GM23248 (cell line): ENCODE measurements around the gene GPC1. TPM values are rescaled to one million over a fixed set of nuclear protein-coding genes. Genes with fewer than 3 reads are reported as not detected.

ENCODE experiments used
- DNase-seq: peaks from one replicate; pipeline ENCODE4 v3.0.0-alpha.2; 2015
- H2AFZ ChIP-seq: fragments of 200-600 bp; sonication (generic); 2 replicates; pipeline ENCODE4 v1.6.1; 2016; ENCODE audit warnings: antibody characterized with exemption
- H3F3A ChIP-seq: fragments of 200-600 bp; sonication (generic); 2 replicates; pipeline ENCODE4 v1.6.1; 2016; ENCODE audit warnings: mild to moderate bottlenecking, antibody characterized with exemption, mixed run types; ENCODE audit not compliant: insufficient read depth
- H3K27ac ChIP-seq: fragments of 200-600 bp; sonication (generic); 2 replicates; pipeline ENCODE4 v1.5.1; 2016; ENCODE audit warnings: mild to moderate bottlenecking
- H3K27me3 ChIP-seq: fragments of 200-600 bp; sonication (generic); replicated peaks from 2 replicates; pipeline ENCODE4 v1.6.1; 2016; ENCODE audit warnings: mild to moderate bottlenecking; ENCODE audit not compliant: insufficient read depth
- H3K36me3 ChIP-seq: fragments of 200-600 bp; sonication (generic); 2 replicates; pipeline ENCODE4 v1.6.1; 2016; ENCODE audit warnings: low read depth, mild to moderate bottlenecking
- H3K4me1 ChIP-seq: fragments of 200-600 bp; sonication (generic); 2 replicates; pipeline ENCODE4 v1.6.1; 2016; ENCODE audit warnings: mild to moderate bottlenecking; ENCODE audit not compliant: insufficient read depth
- H3K4me2 ChIP-seq: fragments of 200-600 bp; sonication (generic); one replicate; pipeline ENCODE4 v1.6.1; 2016; ENCODE audit warnings: mild to moderate bottlenecking; ENCODE audit not compliant: unreplicated experiment
- H3K4me3 ChIP-seq: fragments of 200-600 bp; sonication (generic); 2 replicates; pipeline ENCODE4 v1.5.1; 2016; ENCODE audit warnings: mild to moderate bottlenecking
- H3K79me2 ChIP-seq: fragments of 200-600 bp; sonication (generic); 2 replicates; pipeline ENCODE4 v1.6.1; 2016; ENCODE audit warnings: mild to moderate bottlenecking; ENCODE audit not compliant: insufficient read depth
- H3K9ac ChIP-seq: fragments of 200-600 bp; sonication (generic); 2 replicates; pipeline ENCODE4 v1.6.1; 2016; ENCODE audit warnings: mild to moderate bottlenecking
- H3K9me2 ChIP-seq: fragments of 200-600 bp; sonication (generic); 2 replicates; pipeline ENCODE4 v1.6.1; 2016; ENCODE audit warnings: mixed run types, mild to moderate bottlenecking, moderate library complexity; ENCODE audit not compliant: insufficient read depth
- H3K9me3 ChIP-seq: fragments of 200-600 bp; sonication (generic); one replicate; pipeline ENCODE4 v1.6.1; 2017; ENCODE audit warnings: low read depth
- H4K20me1 ChIP-seq: fragments of 200-600 bp; sonication (generic); 2 replicates; pipeline ENCODE4 v1.6.0; 2016; ENCODE audit not compliant: insufficient read depth
- EZH2 ChIP-seq: fragments of 200-600 bp; sonication (generic); IDR thresholded peaks from 2 replicates; pipeline ENCODE4 v1.6.1; 2018; ENCODE audit warnings: antibody characterized with exemption, mild to moderate bottlenecking; ENCODE audit not compliant: insufficient read depth, poor library complexity, severe bottlenecking
- EZH2phosphoT487 ChIP-seq: fragments of 200-600 bp; sonication (generic); IDR thresholded peaks from 2 replicates; pipeline ENCODE4 v1.6.1; 2018; ENCODE audit warnings: antibody characterized with exemption, moderate library complexity, mild to moderate bottlenecking, low read depth; ENCODE audit not compliant: insufficient read depth
- WGBS, 2 experiments: methylation state at CpG; one replicate each; pipeline ENCODE4 v1.1.6; 2015 to 2017; ENCODE audit warnings: low lambda C conversion rate in 2 of 2, low coverage in 1 of 2; ENCODE audit errors: missing lambda C conversion rate in 2 of 2; 5-methylcytosine and 5-hydroxymethylcytosine counted together
- in situ Hi-C: fragments of 300-500 bp; cut with MboI; formaldehyde crosslinking; loops from 2 replicates; pipeline ENCODE4 v1.15.0; 2020
- polyA plus RNA-seq: library from polyadenylated mRNA; unstranded; fragments of >200 nt; fragmentation: Nextera tagmentation; extraction: Ambion mirVana; gene quantifications from 2 replicates; pipeline ENCODE4 v1.2.1, GENCODE V29; 2016
- total RNA-seq: library from RNA; depleted of rRNA; stranded (reverse); fragments of >200 nt; shearing (Covaris generic); gene quantifications from 2 replicates; pipeline ENCODE4 v1.2.3, GENCODE V29; 2014

Gene GPC1
- total and polyA plus RNA-seq, 2 experiments from 2014 or later: 66.4 to 88.2 TPM

DNA sequence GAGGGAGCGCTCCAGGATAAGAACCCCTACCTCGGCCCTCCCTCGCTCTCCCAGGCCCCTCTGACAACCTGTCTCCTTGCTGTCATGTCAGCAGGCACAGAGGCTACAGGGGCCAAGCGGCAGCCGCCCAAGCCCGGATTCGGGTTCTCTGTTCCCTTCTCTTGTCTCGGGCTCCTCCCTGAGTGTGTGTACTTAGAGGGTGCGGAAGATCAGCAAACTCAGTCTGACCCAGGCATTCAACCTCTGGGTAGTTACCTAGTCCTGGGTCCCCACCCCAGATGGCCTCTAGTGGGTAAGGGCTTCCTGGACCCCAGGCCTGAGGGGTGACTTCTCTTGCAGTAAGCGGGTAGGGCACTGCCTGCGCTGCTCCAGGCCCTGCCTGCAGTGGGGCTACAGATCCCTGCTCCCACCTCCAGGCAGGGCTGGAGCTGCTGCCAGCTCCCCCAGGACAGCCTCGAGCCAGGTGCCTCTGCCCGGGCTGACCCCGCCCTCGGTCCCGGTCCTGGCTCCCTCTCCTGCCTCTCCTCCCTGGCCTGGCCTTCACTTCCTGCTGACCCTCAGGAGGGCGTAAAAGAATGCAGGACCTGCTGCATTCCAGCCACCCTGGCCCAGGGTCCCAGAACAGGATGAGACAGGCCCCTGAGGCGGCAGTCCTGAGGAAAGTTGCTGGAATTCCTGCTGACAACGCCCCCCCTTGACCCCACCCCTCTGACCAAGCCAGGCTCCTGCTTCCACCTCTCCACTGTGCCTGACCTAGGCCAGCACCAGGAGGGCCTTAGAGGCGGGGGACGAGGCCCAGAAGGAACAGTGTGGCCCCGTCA, 22.0 kb downstream of the GPC1 start:
- no peak overlapping the region for H3K9ac ChIP-seq
- no peaks in the 10 kb centered on the region for H3K27me3 ChIP-seq
- in situ Hi-C loops: no loop called here
- no peaks in the 10 kb centered on the region for H3F3A ChIP-seq
- H3K36me3 ChIP-seq: no peaks in the 10 kb centered on the region
- no peak overlapping the region for H3K4me2 ChIP-seq
- H3K27ac ChIP-seq: no peak overlapping the region
- H3K79me2 ChIP-seq: 0 out of 2 replicates have a peak, but pooled peaks cover under 1% of the 10 kb centered on the region
- no peaks in the 10 kb centered on the region for H3K9me3 ChIP-seq
- no peaks in the 10 kb centered on the region for H3K4me1 ChIP-seq
- no peak overlapping the region for H2AFZ ChIP-seq
- WGBS, 2 experiments: 87 to 90% methylated on average over 21 of the region's 22 CpGs
- H3K9me2 ChIP-seq: no peaks in the 10 kb centered on the region
- no peaks in the 10 kb centered on the region for H4K20me1 ChIP-seq
- TF ChIP-seq EZH2 (no peak), EZH2phosphoT487 (no peak)
- no peak overlapping the region for H3K4me3 ChIP-seq
- DNase-seq: no peak

DNA sequence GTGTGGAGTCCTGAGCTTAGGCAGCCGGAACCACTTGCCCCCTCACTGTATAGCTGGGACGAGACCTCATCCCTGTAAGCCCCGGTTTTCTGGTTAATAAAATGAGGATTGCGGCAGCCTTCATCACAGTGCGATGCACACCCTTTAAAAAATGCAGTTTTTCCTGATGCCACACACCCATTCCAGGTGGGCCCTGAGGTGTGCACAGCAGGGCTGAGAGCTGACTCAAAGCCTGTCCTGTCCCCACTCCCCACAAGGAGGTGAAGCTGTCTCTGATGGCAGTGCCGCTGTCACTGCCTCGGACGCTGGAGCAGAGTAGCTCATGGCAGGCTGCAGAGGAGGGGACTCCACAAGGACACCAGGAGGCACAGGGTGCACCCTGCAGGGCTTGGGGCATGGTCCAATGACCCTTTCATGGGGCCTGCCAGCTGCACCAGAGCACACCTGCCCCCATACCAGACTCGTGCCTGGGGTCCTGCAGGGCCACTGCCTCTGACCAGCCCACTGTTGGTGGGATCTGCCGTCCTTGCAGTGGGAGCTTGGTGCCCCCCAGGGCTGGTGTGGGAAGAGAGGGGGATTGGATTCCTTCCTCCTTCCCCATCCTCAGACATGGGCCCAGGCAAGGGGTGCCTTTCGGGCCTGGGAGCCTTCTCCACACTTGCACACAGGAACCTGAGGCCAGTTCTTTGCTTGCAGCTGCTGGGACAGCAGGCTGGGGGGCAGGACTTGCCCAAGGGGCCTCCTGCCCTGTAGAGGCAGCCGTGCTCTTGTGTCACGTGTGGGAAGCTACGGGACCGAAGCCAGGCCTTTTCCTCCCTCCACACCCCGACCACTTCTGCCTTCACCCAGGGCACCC, 22.8 kb downstream of the GPC1 start:
- H3K4me1 ChIP-seq: no peaks in the 10 kb centered on the region
- H3K27me3 ChIP-seq: no peaks in the 10 kb centered on the region
- H3K79me2 ChIP-seq: no peaks in the 10 kb centered on the region
- no peak for DNase-seq
- H3K9me3 ChIP-seq: no peaks in the 10 kb centered on the region
- no peaks in the 10 kb centered on the region for H3K9me2 ChIP-seq
- no peaks in the 10 kb centered on the region for H3K36me3 ChIP-seq
- no peak overlapping the region for H2AFZ ChIP-seq
- no peak overlapping the region for H3K27ac ChIP-seq
- TF ChIP-seq EZH2phosphoT487 (no peak), EZH2 (no peak)
- 84 to 89% methylated on average over 14 to 15 of the region's 16 CpGs for WGBS, 2 experiments
- H4K20me1 ChIP-seq: no peaks in the 10 kb centered on the region
- no peak overlapping the region for H3K4me2 ChIP-seq
- H3K9ac ChIP-seq: no peak overlapping the region
- in situ Hi-C loops: no loop called here
- H3F3A ChIP-seq: no peaks in the 10 kb centered on the region
- H3K4me3 ChIP-seq: no peak overlapping the region

DNA sequence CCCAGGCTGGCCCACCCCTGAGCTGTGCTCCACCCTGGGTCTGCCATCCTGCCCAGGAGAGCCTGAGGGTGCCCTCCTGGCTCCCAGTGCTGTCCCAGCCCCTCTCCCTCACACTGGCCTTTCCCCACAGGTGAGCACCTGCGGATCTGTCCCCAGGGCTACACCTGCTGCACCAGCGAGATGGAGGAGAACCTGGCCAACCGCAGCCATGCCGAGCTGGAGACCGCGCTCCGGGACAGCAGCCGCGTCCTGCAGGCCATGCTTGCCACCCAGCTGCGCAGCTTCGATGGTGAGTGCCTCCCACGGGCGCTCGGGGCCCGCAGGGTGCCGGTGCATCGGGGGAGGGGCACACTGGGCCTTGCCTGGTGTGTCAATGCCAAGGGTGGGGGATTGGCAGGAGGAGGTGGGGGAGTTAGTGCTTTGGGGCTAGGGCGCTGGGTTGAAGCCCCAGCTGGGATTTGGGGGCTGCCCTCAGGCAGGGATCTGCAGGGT, 23.5 kb downstream of the GPC1 start:
- no peaks in the 10 kb centered on the region for H4K20me1 ChIP-seq
- in situ Hi-C loops: no loop called here
- no peak overlapping the region for H3K27ac ChIP-seq
- no peak for DNase-seq
- no peaks in the 10 kb centered on the region for H3K36me3 ChIP-seq
- no peak overlapping the region for H3K4me2 ChIP-seq
- H3K9ac ChIP-seq: no peak overlapping the region
- H3K4me1 ChIP-seq: no peaks in the 10 kb centered on the region
- no peaks in the 10 kb centered on the region for H3K9me3 ChIP-seq
- H2AFZ ChIP-seq: no peak overlapping the region
- H3K27me3 ChIP-seq: no peaks in the 10 kb centered on the region
- no peaks in the 10 kb centered on the region for H3F3A ChIP-seq
- H3K9me2 ChIP-seq: no peaks in the 10 kb centered on the region
- WGBS, 2 experiments: 94% methylated on average over 14 to 18 of the region's 18 CpGs
- H3K4me3 ChIP-seq: no peak overlapping the region
- H3K79me2 ChIP-seq: no peaks in the 10 kb centered on the region
- no peak for TF ChIP-seq EZH2phosphoT487
- no peak for TF ChIP-seq EZH2

DNA sequence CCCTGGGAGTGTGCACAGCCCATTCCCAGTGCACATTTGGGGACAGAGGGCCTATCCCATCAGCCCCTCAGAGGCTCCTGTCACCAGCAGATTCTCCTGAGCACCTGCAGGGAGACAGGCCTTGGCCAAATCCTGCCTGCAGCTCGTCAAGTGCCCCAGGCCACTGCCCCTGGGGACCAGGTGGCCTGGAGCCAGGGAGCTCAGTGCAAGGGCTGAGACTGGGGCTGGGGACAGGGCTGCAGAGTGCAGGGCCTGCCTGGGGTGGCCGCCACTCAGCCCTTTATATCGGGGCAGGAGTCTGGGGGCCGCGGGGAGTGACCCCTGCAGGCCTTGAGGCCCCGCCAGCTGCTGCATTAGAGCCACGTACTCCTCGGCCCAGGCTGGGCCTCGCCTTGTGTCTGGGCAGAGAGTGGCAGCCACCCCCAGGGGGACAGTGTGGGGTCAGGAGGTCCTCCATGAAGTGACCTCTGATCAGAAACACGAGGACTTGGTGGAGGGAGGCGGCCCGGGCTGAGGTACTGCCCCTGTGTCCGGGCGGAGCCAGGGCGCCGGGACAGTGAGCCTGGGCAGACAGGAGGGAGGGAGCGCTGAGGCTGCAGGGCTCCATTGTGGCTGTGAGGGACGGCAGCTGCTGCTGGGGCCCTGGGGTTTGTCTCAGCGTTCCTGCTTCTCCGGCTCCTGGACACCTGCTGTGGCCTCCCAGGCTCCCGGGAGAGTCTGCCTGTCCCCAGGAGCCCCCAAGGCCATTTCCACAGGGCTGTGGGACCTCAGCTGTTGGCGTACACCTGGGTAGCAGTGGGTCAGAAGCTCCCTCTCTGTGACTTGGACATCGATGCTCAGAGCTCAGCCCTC, 24.2 kb downstream of the GPC1 start:
- H3K9me2 ChIP-seq: no peaks in the 10 kb centered on the region
- H3K27ac ChIP-seq: no peak overlapping the region
- WGBS, 2 experiments: 86% methylated on average over 22 to 23 of the region's 23 CpGs
- no peak overlapping the region for H3K4me3 ChIP-seq
- no peaks in the 10 kb centered on the region for H4K20me1 ChIP-seq
- no peaks in the 10 kb centered on the region for H3K4me1 ChIP-seq
- no peak for DNase-seq
- H3K27me3 ChIP-seq: no peaks in the 10 kb centered on the region
- H2AFZ ChIP-seq: no peak overlapping the region
- H3K36me3 ChIP-seq: no peaks in the 10 kb centered on the region
- no peak for TF ChIP-seq EZH2
- no peak for TF ChIP-seq EZH2phosphoT487
- no peaks in the 10 kb centered on the region for H3K9me3 ChIP-seq
- H3K4me2 ChIP-seq: no peak overlapping the region
- in situ Hi-C loops: no loop called here
- no peaks in the 10 kb centered on the region for H3K79me2 ChIP-seq
- no peaks in the 10 kb centered on the region for H3F3A ChIP-seq
- no peak overlapping the region for H3K9ac ChIP-seq
